Ovary (tissue), 3 donors: ENCODE results near the gene PTPRU.

Source experiments
- POLR2A ChIP-seq: fragments of 450-650 bp; IDR thresholded peaks from one replicate; pipeline ENCODE4 v1.6.1; 2017; ENCODE audit warnings: antibody characterized with exemption, mild to moderate bottlenecking, moderate library complexity
- TF ChIP-seq, protein P1 (sequence below), 3 donors: fragments of 450-650 bp in 2 of 3; fragments of 200-600 bp in 1 of 3; IDR thresholded peaks; one replicate each; pipeline versions ENCODE4 v1.5.1 to v1.8.0; 2016 to 2022; ENCODE audit warnings: antibody characterized with exemption in 3 of 3, mild to moderate bottlenecking in 1 of 3
- donor health status: DM: no; HTN: no; CAD: no.

DNA sequence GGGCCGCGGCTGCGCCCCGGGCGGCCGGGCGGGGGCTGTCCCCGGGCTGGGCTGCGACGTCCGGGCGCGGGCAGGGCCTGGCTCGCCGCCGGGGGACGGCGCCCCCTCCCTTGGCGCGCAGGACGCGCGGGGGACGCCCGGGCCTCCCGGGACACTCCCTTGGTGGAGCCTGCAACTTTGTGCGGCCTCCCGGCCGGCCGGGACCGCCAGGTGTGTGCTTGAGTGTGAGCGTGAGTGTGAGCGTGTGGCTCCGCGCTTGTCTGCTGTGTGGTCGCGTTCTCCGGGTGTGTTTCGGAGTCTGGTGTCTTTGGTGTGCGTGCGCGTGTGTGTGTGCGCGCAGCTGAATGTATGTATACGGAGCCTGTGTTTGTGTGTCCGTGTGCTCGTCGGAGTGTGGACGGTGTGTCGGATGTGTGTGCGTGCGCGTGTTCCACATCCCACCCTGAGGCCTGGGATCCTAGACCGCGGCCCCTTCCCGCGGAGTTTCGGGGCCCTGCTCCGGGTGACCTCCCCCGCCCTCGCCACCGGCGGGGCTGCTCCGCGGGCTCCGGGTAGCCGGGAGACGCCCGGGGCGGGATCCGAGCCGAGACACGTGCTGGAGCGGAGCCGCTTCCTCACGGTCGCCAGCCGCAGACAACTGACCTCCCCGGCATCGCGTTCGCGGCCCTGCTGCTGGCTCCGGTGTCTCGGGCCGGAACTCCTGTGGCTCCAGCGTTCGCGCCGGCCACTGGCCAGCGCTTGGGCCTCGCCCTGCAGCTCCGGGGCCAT, 1.7 kb downstream of the PTPRU start:
- peak; percentile 8 for TF ChIP-seq POLR2A
- TF ChIP-seq, protein P1, sequence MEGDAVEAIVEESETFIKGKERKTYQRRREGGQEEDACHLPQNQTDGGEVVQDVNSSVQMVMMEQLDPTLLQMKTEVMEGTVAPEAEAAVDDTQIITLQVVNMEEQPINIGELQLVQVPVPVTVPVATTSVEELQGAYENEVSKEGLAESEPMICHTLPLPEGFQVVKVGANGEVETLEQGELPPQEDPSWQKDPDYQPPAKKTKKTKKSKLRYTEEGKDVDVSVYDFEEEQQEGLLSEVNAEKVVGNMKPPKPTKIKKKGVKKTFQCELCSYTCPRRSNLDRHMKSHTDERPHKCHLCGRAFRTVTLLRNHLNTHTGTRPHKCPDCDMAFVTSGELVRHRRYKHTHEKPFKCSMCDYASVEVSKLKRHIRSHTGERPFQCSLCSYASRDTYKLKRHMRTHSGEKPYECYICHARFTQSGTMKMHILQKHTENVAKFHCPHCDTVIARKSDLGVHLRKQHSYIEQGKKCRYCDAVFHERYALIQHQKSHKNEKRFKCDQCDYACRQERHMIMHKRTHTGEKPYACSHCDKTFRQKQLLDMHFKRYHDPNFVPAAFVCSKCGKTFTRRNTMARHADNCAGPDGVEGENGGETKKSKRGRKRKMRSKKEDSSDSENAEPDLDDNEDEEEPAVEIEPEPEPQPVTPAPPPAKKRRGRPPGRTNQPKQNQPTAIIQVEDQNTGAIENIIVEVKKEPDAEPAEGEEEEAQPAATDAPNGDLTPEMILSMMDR (IDR thresholded peaks at IDR 0.05), result no peak
